Nephron progenitor cell (in vitro differentiated cells): ENCODE measurements around the gene PRKCA.

Source experiments
- DNase-seq: peaks from one replicate; pipeline ENCODE4 v3.0.0; 2021
- H3K27ac Mint-ChIP-seq: 2 replicates; pipeline ENCODE4 v1.8.0; 2021; ENCODE audit warnings: mild to moderate bottlenecking, moderate library complexity, mixed read lengths
- H3K27me3 Mint-ChIP-seq: 2 replicates; pipeline ENCODE4 v1.8.0; 2021; ENCODE audit warnings: mild to moderate bottlenecking, low read depth, mixed read lengths; ENCODE audit not compliant: poor library complexity
- H3K36me3 Mint-ChIP-seq: 2 replicates; pipeline ENCODE4 v1.8.0; 2021; ENCODE audit warnings: low read depth, mixed read lengths
- H3K4me1 Mint-ChIP-seq: 2 replicates; pipeline ENCODE4 v1.8.0; 2021; ENCODE audit warnings: mixed read lengths
- H3K4me3 Mint-ChIP-seq: 2 replicates; pipeline ENCODE4 v1.8.0; 2021; ENCODE audit warnings: mild to moderate bottlenecking, moderate library complexity, mixed read lengths
- H3K9me3 Mint-ChIP-seq: 2 replicates; pipeline ENCODE4 v1.8.0; 2021; ENCODE audit warnings: mild to moderate bottlenecking, moderate library complexity, mixed read lengths
- CTCF ChIP-seq: fragments of 200-600 bp; sonication (generic); IDR thresholded peaks from 2 replicates; pipeline ENCODE4 v1.5.0; 2021; ENCODE audit warnings: antibody characterized with exemption

PRKCA gene

GRCh38 chr17:66837226-66837625, 534.8 kb downstream of the PRKCA start:
- H3K27me3 Mint-ChIP-seq: peaks cover 76% of the 10 kb centered on the region
- no peak overlapping the region for H3K4me3 Mint-ChIP-seq
- no peak for TF ChIP-seq CTCF
- no peak for DNase-seq
- H3K27ac Mint-ChIP-seq: no peak overlapping the region
- no peaks in the 10 kb centered on the region for H3K9me3 Mint-ChIP-seq
- H3K36me3 Mint-ChIP-seq: no peaks in the 10 kb centered on the region
- no peaks in the 10 kb centered on the region for H3K4me1 Mint-ChIP-seq

- no peak for DNase-seq
- H3K27ac Mint-ChIP-seq: no peak overlapping the region
- peaks cover 77% of the 10 kb centered on the region for H3K27me3 Mint-ChIP-seq
- no peaks in the 10 kb centered on the region for H3K4me1 Mint-ChIP-seq
- no peaks in the 10 kb centered on the region for H3K9me3 Mint-ChIP-seq
- no peak overlapping the region for H3K4me3 Mint-ChIP-seq
- H3K36me3 Mint-ChIP-seq: no peaks in the 10 kb centered on the region
- no peak for TF ChIP-seq CTCF
Measured at GRCh38 chr17:66837885-66838665, 535.7 kb downstream of the PRKCA start.

- TF ChIP-seq CTCF: no peak
- H3K27ac Mint-ChIP-seq: no peak overlapping the region
- no peaks in the 10 kb centered on the region for H3K9me3 Mint-ChIP-seq
- no peak overlapping the region for H3K4me3 Mint-ChIP-seq
- peaks cover 65% of the 10 kb centered on the region for H3K27me3 Mint-ChIP-seq
- H3K36me3 Mint-ChIP-seq: no peaks in the 10 kb centered on the region
- H3K4me1 Mint-ChIP-seq: no peaks in the 10 kb centered on the region
- no peak for DNase-seq
Measured at GRCh38 chr17:66839616-66840015, 537.2 kb downstream of the PRKCA start.

GRCh38 chr17:66840061-66840460, 537.6 kb downstream of the PRKCA start:
- no peak for DNase-seq
- H3K36me3 Mint-ChIP-seq: no peaks in the 10 kb centered on the region
- H3K4me1 Mint-ChIP-seq: no peaks in the 10 kb centered on the region
- H3K9me3 Mint-ChIP-seq: no peaks in the 10 kb centered on the region
- H3K27me3 Mint-ChIP-seq: peaks cover 62% of the 10 kb centered on the region
- no peak overlapping the region for H3K27ac Mint-ChIP-seq
- no peak for TF ChIP-seq CTCF
- H3K4me3 Mint-ChIP-seq: no peak overlapping the region

- Mint-ChIP-seq H3K4me3 (no peak overlapping the region), H3K27ac (no peak overlapping the region), H3K9me3 (peaks cover 7% of the 10 kb centered on the region), H3K36me3 (no peaks in the 10 kb centered on the region), H3K27me3 (peaks cover 55% of the 10 kb centered on the region), H3K4me1 (no peaks in the 10 kb centered on the region)
- TF ChIP-seq CTCF: no peak
- DNase-seq: no peak
Measured at GRCh38 chr17:66841328-66841727, 538.9 kb downstream of the PRKCA start.

GRCh38 chr17:66841744-66842143, 539.3 kb downstream of the PRKCA start:
- Mint-ChIP-seq H3K4me3 (no peak overlapping the region), H3K9me3 (peaks cover 11% of the 10 kb centered on the region), H3K27ac (no peak overlapping the region), H3K36me3 (no peaks in the 10 kb centered on the region), H3K4me1 (no peaks in the 10 kb centered on the region), H3K27me3 (peaks cover 50% of the 10 kb centered on the region)
- TF ChIP-seq CTCF: no peak
- DNase-seq: no peak
